ENCODE results near the gene ZNF280B.

The ZNF280B gene

DNA sequence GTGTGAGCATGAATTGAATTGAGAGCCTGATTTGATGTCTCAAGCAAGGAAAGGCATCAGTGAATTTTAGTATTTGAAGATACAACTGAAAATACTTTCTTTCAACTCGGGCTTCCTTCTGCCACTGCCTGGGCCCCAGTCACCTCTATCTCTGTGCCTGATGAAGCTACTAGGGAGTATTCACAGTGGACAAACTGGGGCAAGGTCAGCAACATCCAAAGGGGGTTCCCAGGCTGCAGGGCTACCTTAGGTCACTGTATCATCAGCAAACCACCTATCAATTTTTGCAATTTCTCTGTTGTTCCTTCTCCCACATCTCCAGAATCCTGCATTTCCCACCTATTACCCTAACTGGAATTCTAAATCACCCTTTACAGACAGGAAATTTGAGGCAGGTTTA lies 40.4 kb upstream of the ZNF280B start:
- no peak overlapping the region for H3K4me3 ChIP-seq (ENCODE audit: low read depth, low read length)
- H3K79me2 ChIP-seq (ENCODE audit: control insufficient read depth, insufficient read depth, low read length, unreplicated experiment), result no peaks in the 10 kb centered on the region

GRCh38 chr22:22548317-22548716 lies 39.8 kb upstream of the ZNF280B start:
- no peaks in the 10 kb centered on the region for H3K79me2 ChIP-seq (ENCODE audit: control insufficient read depth, insufficient read depth, low read length, unreplicated experiment)
- no peaks in the 10 kb centered on the region for H3K36me3 ChIP-seq (ENCODE audit: insufficient read depth, low read length)
- no peak overlapping the region for H3K4me3 ChIP-seq (ENCODE audit: low read depth, low read length)
- H3K27ac ChIP-seq (ENCODE audit: low read depth, low read length), result no peak overlapping the region
- no peaks in the 10 kb centered on the region for H3K4me1 ChIP-seq (ENCODE audit: control insufficient read depth, insufficient read depth, low read length, unreplicated experiment)
- peaks cover 30% of the 10 kb centered on the region for H3K27me3 ChIP-seq (ENCODE audit: insufficient read depth, low read length)
- no peak overlapping the region for H2AFZ ChIP-seq (ENCODE audit: low read length, unreplicated experiment)

More for the DNA sequence above, 40.4 kb upstream of the ZNF280B start:
- Histone ChIP-seq H3K27me3 (ENCODE audit: insufficient read depth, low read length) (peaks cover 30% of the 10 kb centered on the region), H3K27ac (ENCODE audit: low read depth, low read length) (no peak overlapping the region), H3K36me3 (ENCODE audit: insufficient read depth, low read length) (no peaks in the 10 kb centered on the region), H3K4me1 (ENCODE audit: control insufficient read depth, insufficient read depth, low read length, unreplicated experiment) (no peaks in the 10 kb centered on the region), H2AFZ (ENCODE audit: low read length, unreplicated experiment) (no peak overlapping the region)

GRCh38 chr22:22547692-22548300 lies 39.3 kb upstream of the ZNF280B start:
- Histone ChIP-seq H3K36me3 (ENCODE audit: insufficient read depth, low read length) (no peaks in the 10 kb centered on the region), H3K4me1 (ENCODE audit: control insufficient read depth, insufficient read depth, low read length, unreplicated experiment) (no peaks in the 10 kb centered on the region), H3K79me2 (ENCODE audit: control insufficient read depth, insufficient read depth, low read length, unreplicated experiment) (no peaks in the 10 kb centered on the region), H3K27me3 (ENCODE audit: insufficient read depth, low read length) (peaks cover 30% of the 10 kb centered on the region), H2AFZ (ENCODE audit: low read length, unreplicated experiment) (no peak overlapping the region), H3K4me3 (ENCODE audit: low read depth, low read length) (no peak overlapping the region), H3K27ac (ENCODE audit: low read depth, low read length) (no peak overlapping the region)

DNA sequence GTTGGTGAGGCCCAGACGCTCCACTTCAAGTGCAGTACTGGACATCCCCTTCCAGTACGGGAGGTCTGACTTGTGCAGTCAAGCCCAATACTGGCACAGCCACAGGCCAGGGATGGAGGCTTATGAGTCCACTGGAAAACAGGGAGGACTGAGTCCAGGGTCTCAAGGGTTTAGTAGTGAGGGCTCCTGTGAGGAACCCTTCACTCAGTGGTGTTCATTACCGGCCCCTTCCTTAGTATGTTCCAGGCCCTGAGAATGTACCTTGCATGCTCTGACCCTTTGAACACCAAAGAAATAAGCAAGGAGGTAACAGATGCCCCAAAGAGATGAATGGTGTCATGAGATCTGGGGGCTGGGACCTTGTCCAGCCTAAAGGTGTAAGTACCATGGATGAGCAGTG lies 38.7 kb upstream of the ZNF280B start:
- H3K27me3 ChIP-seq (ENCODE audit: insufficient read depth, low read length), result peaks cover 30% of the 10 kb centered on the region
- H3K27ac ChIP-seq (ENCODE audit: low read depth, low read length), result no peak overlapping the region
- H3K4me3 ChIP-seq (ENCODE audit: low read depth, low read length), result no peak overlapping the region
- no peaks in the 10 kb centered on the region for H3K4me1 ChIP-seq (ENCODE audit: control insufficient read depth, insufficient read depth, low read length, unreplicated experiment)
- no peaks in the 10 kb centered on the region for H3K36me3 ChIP-seq (ENCODE audit: insufficient read depth, low read length)
- no peak overlapping the region for H2AFZ ChIP-seq (ENCODE audit: low read length, unreplicated experiment)
- H3K79me2 ChIP-seq (ENCODE audit: control insufficient read depth, insufficient read depth, low read length, unreplicated experiment), result no peaks in the 10 kb centered on the region

GRCh38 chr22:22546490-22546889 lies 37.9 kb upstream of the ZNF280B start:
- no peak overlapping the region for H2AFZ ChIP-seq (ENCODE audit: low read length, unreplicated experiment)
- H3K27ac ChIP-seq (ENCODE audit: low read depth, low read length), result no peak overlapping the region
- H3K27me3 ChIP-seq (ENCODE audit: insufficient read depth, low read length), result peaks cover 30% of the 10 kb centered on the region
- H3K36me3 ChIP-seq (ENCODE audit: insufficient read depth, low read length), result no peaks in the 10 kb centered on the region
- H3K4me3 ChIP-seq (ENCODE audit: low read depth, low read length), result no peak overlapping the region
- H3K79me2 ChIP-seq (ENCODE audit: control insufficient read depth, insufficient read depth, low read length, unreplicated experiment), result no peaks in the 10 kb centered on the region
- H3K4me1 ChIP-seq (ENCODE audit: control insufficient read depth, insufficient read depth, low read length, unreplicated experiment), result no peaks in the 10 kb centered on the region

GRCh38 chr22:22545084-22545483 lies 36.5 kb upstream of the ZNF280B start:
- peaks cover 25% of the 10 kb centered on the region for H3K27me3 ChIP-seq (ENCODE audit: insufficient read depth, low read length)
- H3K4me3 ChIP-seq (ENCODE audit: low read depth, low read length), result no peak overlapping the region

DNA sequence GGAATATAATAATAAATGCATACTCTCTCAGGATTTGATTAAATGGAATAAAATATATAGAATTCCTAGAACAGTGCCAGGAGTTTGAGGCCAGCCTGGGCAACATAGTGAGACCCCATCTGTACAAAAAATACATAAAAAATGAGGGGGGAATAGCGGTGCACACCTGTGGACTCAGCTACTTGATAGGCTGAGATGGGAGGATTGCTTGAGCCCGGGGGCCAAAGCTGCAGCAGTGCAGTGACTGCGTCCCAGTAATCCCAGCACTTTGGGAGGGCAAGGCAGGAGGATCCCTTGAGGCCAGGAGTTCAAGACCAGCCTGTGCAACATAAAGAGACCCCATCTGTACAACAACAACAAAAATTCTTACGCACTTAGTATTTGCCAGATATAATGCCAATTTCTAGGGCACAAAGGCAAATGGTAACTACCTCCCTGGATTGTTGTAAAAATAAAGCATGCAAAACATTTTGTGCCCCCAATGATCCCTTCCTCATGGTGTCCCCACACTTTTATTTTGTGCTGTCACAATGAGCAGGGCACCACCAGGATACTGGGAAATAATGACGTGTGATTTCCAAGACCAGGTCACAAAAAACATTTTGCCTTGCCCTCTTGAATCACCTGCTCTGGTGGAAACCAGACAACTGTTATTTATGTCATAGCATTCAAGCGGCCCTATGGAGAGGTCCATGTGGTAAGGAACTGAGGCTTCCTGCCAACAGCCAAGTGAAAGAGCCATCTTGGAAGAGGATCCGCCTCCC lies 29.9 kb upstream of the ZNF280B start:
- Histone ChIP-seq H3K27me3 (ENCODE audit: insufficient read depth, low read length) (peaks cover 2% of the 10 kb centered on the region; the same call in 1 of the 2 replicates), H3K4me1 (ENCODE audit: control insufficient read depth, insufficient read depth, low read length, unreplicated experiment) (no peaks in the 10 kb centered on the region), H3K36me3 (ENCODE audit: insufficient read depth, low read length) (no peaks in the 10 kb centered on the region), H3K4me3 (ENCODE audit: low read depth, low read length) (no peak overlapping the region), H2AFZ (ENCODE audit: low read length, unreplicated experiment) (no peak overlapping the region), H3K79me2 (ENCODE audit: control insufficient read depth, insufficient read depth, low read length, unreplicated experiment) (no peaks in the 10 kb centered on the region), H3K27ac (ENCODE audit: low read depth, low read length) (no peak overlapping the region)

More at GRCh38 chr22:22545084-22545483, 36.5 kb upstream of the ZNF280B start:
- Histone ChIP-seq H3K79me2 (ENCODE audit: control insufficient read depth, insufficient read depth, low read length, unreplicated experiment) (no peaks in the 10 kb centered on the region), H3K4me1 (ENCODE audit: control insufficient read depth, insufficient read depth, low read length, unreplicated experiment) (no peaks in the 10 kb centered on the region), H2AFZ (ENCODE audit: low read length, unreplicated experiment) (no peak overlapping the region), H3K36me3 (ENCODE audit: insufficient read depth, low read length) (no peaks in the 10 kb centered on the region), H3K27ac (ENCODE audit: low read depth, low read length) (no peak overlapping the region)

GRCh38 chr22:22536916-22537315 lies 28.4 kb upstream of the ZNF280B start:
- H3K27ac ChIP-seq (ENCODE audit: low read depth, low read length), result no peak overlapping the region
- no peaks in the 10 kb centered on the region for H3K36me3 ChIP-seq (ENCODE audit: insufficient read depth, low read length)
- H3K4me1 ChIP-seq (ENCODE audit: control insufficient read depth, insufficient read depth, low read length, unreplicated experiment), result no peaks in the 10 kb centered on the region
- H3K79me2 ChIP-seq (ENCODE audit: control insufficient read depth, insufficient read depth, low read length, unreplicated experiment), result no peaks in the 10 kb centered on the region
- H3K4me3 ChIP-seq (ENCODE audit: low read depth, low read length), result no peak overlapping the region
- peaks cover 2% of the 10 kb centered on the region; the same call in 1 of the 2 replicates for H3K27me3 ChIP-seq (ENCODE audit: insufficient read depth, low read length)
- no peak overlapping the region for H2AFZ ChIP-seq (ENCODE audit: low read length, unreplicated experiment)

- Histone ChIP-seq H3K4me3 (ENCODE audit: low read depth, low read length) (no peak overlapping the region), H3K27me3 (ENCODE audit: insufficient read depth, low read length) (peaks cover 2% of the 10 kb centered on the region; the same call in 1 of the 2 replicates), H3K36me3 (ENCODE audit: insufficient read depth, low read length) (no peaks in the 10 kb centered on the region), H2AFZ (ENCODE audit: low read length, unreplicated experiment) (no peak overlapping the region), H3K4me1 (ENCODE audit: control insufficient read depth, insufficient read depth, low read length, unreplicated experiment) (no peaks in the 10 kb centered on the region), H3K79me2 (ENCODE audit: control insufficient read depth, insufficient read depth, low read length, unreplicated experiment) (no peaks in the 10 kb centered on the region), H3K27ac (ENCODE audit: low read depth, low read length) (no peak overlapping the region)
Measured at GRCh38 chr22:22536515-22536914, 28.0 kb upstream of the ZNF280B start.

- peaks cover 2% of the 10 kb centered on the region; the same call in 1 of the 2 replicates for H3K27me3 ChIP-seq (ENCODE audit: insufficient read depth, low read length)
- H3K79me2 ChIP-seq (ENCODE audit: control insufficient read depth, insufficient read depth, low read length, unreplicated experiment), result no peaks in the 10 kb centered on the region
- H3K4me3 ChIP-seq (ENCODE audit: low read depth, low read length), result no peak overlapping the region
- H3K4me1 ChIP-seq (ENCODE audit: control insufficient read depth, insufficient read depth, low read length, unreplicated experiment), result no peaks in the 10 kb centered on the region
- H3K27ac ChIP-seq (ENCODE audit: low read depth, low read length), result no peak overlapping the region
- no peak overlapping the region for H2AFZ ChIP-seq (ENCODE audit: low read length, unreplicated experiment)
- no peaks in the 10 kb centered on the region for H3K36me3 ChIP-seq (ENCODE audit: insufficient read depth, low read length)
Measured at GRCh38 chr22:22535662-22536061, 27.1 kb upstream of the ZNF280B start.
